T-cell (primary cell): ENCODE data around the gene SH3RF2. TPM values are rescaled to one million over a fixed set of nuclear protein-coding genes. Genes with fewer than 3 reads are reported as not detected.
"Not testable (repeated sequence)": the region's sequence is repeated elsewhere in the genome, so short reads cannot be mapped to it uniquely, and the experiment has no call there.

Experiments
- ATAC-seq, 4 experiments: fragments of 200-7000 bp in 3 of 4; fragments of 150-1000 bp in 1 of 4; cut with Tn5 transposase; replicated peaks in 1 of 4; 1 replicate in 3 of 4; 2 replicates in 1 of 4; pipeline ENCODE4 v1.10.0; 2021; ENCODE audit warnings: moderate library complexity in 3 of 4, mild to moderate bottlenecking in 2 of 4, moderate number of reproducible peaks in 1 of 4
- CTCF ChIA-PET, 2 donors: fragments of 300-600 bp; sonication (Branson Sonifier 250); formaldehyde crosslinking; loops; one replicate each; lab custom pipeline; 2022; ENCODE audit warnings: antibody characterized with exemption in 2 of 2; lab: Charles Lee
- POLR2A ChIA-PET, 2 donors: fragments of 300-600 bp; sonication (Branson Sonifier 250); formaldehyde crosslinking; loops; one replicate each; lab custom pipeline; 2022; ENCODE audit warnings: antibody characterized with exemption in 2 of 2; lab: Charles Lee
- DNase-seq, 35 experiments: peaks; one replicate each; pipeline versions ENCODE4 v3.0.0 to v3.0.0-alpha.2; 2013 to 2023
- H3K27ac ChIP-seq: one replicate; pipeline ENCODE4 v1.5.1; 2013; ENCODE audit warnings: low read length
- H3K27me3 ChIP-seq, 2 experiments: replicated peaks in 1 of 2; 1 replicate in 1 of 2; 2 replicates in 1 of 2; pipeline versions ENCODE4 v1.6.1 to v1.7.0; 2013; ENCODE audit warnings: low read length in 1 of 2, mixed read lengths in 1 of 2; ENCODE audit not compliant: control insufficient read depth in 2 of 2, insufficient read depth in 2 of 2; ENCODE audit errors: extremely low read depth in 1 of 2
- H3K36me3 ChIP-seq, 2 donors: 1 replicate in 1 of 2; 2 replicates in 1 of 2; pipeline versions ENCODE4 v1.6.1 to v1.7.0; 2013; ENCODE audit warnings: low read length in 1 of 2; ENCODE audit not compliant: control insufficient read depth in 2 of 2, insufficient read depth in 1 of 2; ENCODE audit errors: extremely low read depth in 1 of 2
- H3K4me1 ChIP-seq, 2 experiments: 1 replicate in 1 of 2; 2 replicates in 1 of 2; pipeline versions ENCODE4 v1.6.1 to v1.7.0; 2013; ENCODE audit warnings: low read length in 2 of 2, mixed read lengths in 1 of 2; ENCODE audit not compliant: insufficient read depth in 2 of 2, control insufficient read depth in 1 of 2; ENCODE audit errors: extremely low read depth in 1 of 2
- H3K4me3 ChIP-seq, 2 donors: 1 replicate in 1 of 2; 2 replicates in 1 of 2; pipeline versions ENCODE4 v1.5.1 to v1.7.0; 2013; ENCODE audit warnings: mild to moderate bottlenecking in 2 of 2, low read length in 1 of 2, moderate library complexity in 1 of 2; ENCODE audit not compliant: control insufficient read depth in 1 of 2; ENCODE audit errors: extremely low read depth in 1 of 2
- H3K9me3 ChIP-seq: 2 replicates; pipeline ENCODE4 v1.7.0; 2013
- H3K27ac Mint-ChIP-seq, 2 donors: one replicate each; pipeline ENCODE4 v1.8.0; 2020 to 2021; ENCODE audit warnings: mild to moderate bottlenecking in 2 of 2, mixed read lengths in 2 of 2
- H3K27me3 Mint-ChIP-seq, 2 donors: one replicate each; pipeline ENCODE4 v1.8.0; 2021 to 2022; ENCODE audit warnings: mixed read lengths in 2 of 2
- H3K36me3 Mint-ChIP-seq: one replicate; pipeline ENCODE4 v1.8.0; 2021; ENCODE audit warnings: mixed read lengths
- H3K4me1 Mint-ChIP-seq, 3 donors: one replicate each; pipeline ENCODE4 v1.8.0; 2020 to 2022; ENCODE audit warnings: mixed read lengths in 3 of 3, mild to moderate bottlenecking in 1 of 3
- H3K4me3 Mint-ChIP-seq, 3 donors: one replicate each; pipeline ENCODE4 v1.8.0; 2020 to 2022; ENCODE audit warnings: mild to moderate bottlenecking in 3 of 3, mixed read lengths in 3 of 3, moderate library complexity in 3 of 3
- H3K9me3 Mint-ChIP-seq, 3 donors: one replicate each; pipeline ENCODE4 v1.8.0; 2020 to 2022; ENCODE audit warnings: mixed read lengths in 3 of 3
- WGBS: methylation state at CpG from one replicate; pipeline ENCODE4 v1.1.5; 2013; ENCODE audit warnings: missing lambda C conversion rate; ENCODE audit not compliant: insufficient coverage; 5-methylcytosine and 5-hydroxymethylcytosine counted together
- total RNA-seq, 35 experiments: library from RNA in 6 of 35; stranded (reverse) in 6 of 35; fragments of 120-200 nt in 1 of 35; gene quantifications; one replicate each; pipeline versions ENCODE4 v1.2.1 to v1.2.4 and lab custom pipeline; 2013 to 2026

Gene SH3RF2, protein sequence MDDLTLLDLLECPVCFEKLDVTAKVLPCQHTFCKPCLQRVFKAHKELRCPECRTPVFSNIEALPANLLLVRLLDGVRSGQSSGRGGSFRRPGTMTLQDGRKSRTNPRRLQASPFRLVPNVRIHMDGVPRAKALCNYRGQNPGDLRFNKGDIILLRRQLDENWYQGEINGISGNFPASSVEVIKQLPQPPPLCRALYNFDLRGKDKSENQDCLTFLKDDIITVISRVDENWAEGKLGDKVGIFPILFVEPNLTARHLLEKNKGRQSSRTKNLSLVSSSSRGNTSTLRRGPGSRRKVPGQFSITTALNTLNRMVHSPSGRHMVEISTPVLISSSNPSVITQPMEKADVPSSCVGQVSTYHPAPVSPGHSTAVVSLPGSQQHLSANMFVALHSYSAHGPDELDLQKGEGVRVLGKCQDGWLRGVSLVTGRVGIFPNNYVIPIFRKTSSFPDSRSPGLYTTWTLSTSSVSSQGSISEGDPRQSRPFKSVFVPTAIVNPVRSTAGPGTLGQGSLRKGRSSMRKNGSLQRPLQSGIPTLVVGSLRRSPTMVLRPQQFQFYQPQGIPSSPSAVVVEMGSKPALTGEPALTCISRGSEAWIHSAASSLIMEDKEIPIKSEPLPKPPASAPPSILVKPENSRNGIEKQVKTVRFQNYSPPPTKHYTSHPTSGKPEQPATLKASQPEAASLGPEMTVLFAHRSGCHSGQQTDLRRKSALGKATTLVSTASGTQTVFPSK
- under 1 TPM in 4 of 5 donors, not detected in 1; 0.26 to 0.75 (median 0.37) TPM for total RNA-seq
- total RNA-seq (2013), result 0.29 TPM
- 0 to 1.1 (median 0.20) reads per million in 29 experiments for total RNA-seq (lab: John Stamatoyannopoulos, UW)

DNA sequence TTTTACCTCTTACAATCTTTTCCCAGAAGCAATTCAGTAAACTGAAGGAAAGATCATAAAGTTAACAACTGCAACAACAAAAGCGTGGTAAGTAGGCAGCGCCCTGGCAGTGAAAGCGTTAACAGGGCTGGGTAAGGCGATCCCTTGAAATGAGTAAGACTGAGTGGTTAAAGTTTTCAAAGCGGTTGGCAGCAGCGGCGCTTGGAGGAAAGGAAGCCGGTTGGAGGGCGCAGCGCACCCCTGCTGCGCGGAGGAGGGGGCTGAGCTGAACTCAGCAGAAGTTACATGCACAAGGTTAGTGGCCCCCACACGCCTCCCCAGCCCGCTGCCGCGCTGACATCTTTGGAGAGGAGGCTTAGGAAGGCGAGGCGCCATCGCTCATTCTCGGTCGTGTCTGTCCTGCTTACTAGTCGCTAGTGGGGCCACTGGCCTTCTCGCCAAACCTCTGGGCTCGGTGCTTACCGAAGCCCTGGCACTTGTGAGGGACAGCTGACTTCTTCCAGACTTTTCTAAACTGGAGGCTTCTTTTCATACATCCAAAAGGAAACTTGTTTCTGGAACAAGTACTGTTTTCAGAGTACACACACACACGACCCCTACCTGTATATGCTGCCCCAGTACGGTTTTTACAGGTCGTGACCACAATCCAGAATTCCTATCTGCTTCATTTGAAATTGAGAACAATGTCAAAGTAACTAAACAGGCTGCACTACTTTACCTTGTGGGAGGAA is at the start of gene SH3RF2:
SH3RF2 (plus strand) TSS at position 178 of the 731 bp plus-strand sequence. CDS start 1,351 bp downstream, outside the sequence.
- DNase-seq (peak in 5 of 35 experiments; percentile 0 to 3 (median 2)), ATAC-seq (peak in 1 of 4 experiments; percentile 16)
- H3K36me3 ChIP-seq, result no peaks in the 10 kb centered on the region
- peaks cover 0 to 5% of the 10 kb centered on the region in 2 experiments for H3K4me1 ChIP-seq
- no peaks in the 10 kb centered on the region for H3K9me3 Mint-ChIP-seq
- peaks cover 34 to 40% of the 10 kb centered on the region in 2 donors for H3K27me3 Mint-ChIP-seq
- peaks cover 7 to 15% (median 12%) of the 10 kb centered on the region in 3 donors for H3K4me1 Mint-ChIP-seq
- no peak within 1 kb of the TSS for H3K27ac ChIP-seq
- 6% methylated on average over 24 of the region's 28 CpGs for WGBS
- H3K9me3 ChIP-seq, result no peaks in the 10 kb centered on the region
- peak within 1 kb of the TSS; percentile 12 to 62 (median 37) for H3K4me3 Mint-ChIP-seq
- H3K27me3 ChIP-seq, result peaks cover 0 to 16% of the 10 kb centered on the region in 2 experiments
- H3K36me3 Mint-ChIP-seq, result no peaks in the 10 kb centered on the region
- ChIA-PET CTCF (no interaction called here), POLR2A (no interaction called here)
- no peak within 1 kb of the TSS for H3K4me3 ChIP-seq
- no peak within 1 kb of the TSS for H3K27ac Mint-ChIP-seq

DNA sequence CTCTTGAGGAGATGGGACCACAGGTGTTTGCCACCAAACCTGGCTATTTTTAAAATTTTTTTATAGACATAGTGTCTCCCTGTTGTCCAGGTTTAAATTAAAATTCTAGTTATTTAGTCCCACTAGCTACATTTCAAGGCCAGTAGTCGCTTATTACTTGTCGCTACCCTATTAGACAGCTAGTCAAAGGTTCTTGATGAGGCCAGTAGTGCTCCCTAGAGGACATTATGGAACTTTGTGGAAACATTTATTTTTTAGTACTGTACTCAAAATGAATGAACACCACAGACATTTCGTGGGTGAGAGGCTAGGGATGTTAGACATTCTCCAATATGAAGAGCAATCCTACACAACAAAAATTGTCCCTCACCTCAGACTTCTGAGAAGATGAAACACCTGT is 49.2 kb upstream of the SH3RF2 start:
- Mint-ChIP-seq H3K4me1 (no peaks in the 10 kb centered on the region), H3K36me3 (no peaks in the 10 kb centered on the region), H3K27ac (no peak overlapping the region), H3K9me3 (peaks cover 0 to 12% (median 4%) of the 10 kb centered on the region in 3 donors), H3K4me3 (no peak overlapping the region), H3K27me3 (peaks cover 5 to 6% of the 10 kb centered on the region in 2 donors)
- POLR2A ChIA-PET, result no interaction called here
- ATAC-seq, result no peak
- H3K36me3 ChIP-seq, result no peaks in the 10 kb centered on the region
- H3K9me3 ChIP-seq, result no peaks in the 10 kb centered on the region
- CTCF ChIA-PET, result no interaction called here
- DNase-seq, result no peak
- H3K27me3 ChIP-seq, result no peaks in the 10 kb centered on the region
- no peak overlapping the region for H3K27ac ChIP-seq
- no CpG with 5 or more reads among the region's 3 CpGs for whole genome bisulfite sequencing
- H3K4me1 ChIP-seq, result no peaks in the 10 kb centered on the region
- no peak overlapping the region for H3K4me3 ChIP-seq

DNA sequence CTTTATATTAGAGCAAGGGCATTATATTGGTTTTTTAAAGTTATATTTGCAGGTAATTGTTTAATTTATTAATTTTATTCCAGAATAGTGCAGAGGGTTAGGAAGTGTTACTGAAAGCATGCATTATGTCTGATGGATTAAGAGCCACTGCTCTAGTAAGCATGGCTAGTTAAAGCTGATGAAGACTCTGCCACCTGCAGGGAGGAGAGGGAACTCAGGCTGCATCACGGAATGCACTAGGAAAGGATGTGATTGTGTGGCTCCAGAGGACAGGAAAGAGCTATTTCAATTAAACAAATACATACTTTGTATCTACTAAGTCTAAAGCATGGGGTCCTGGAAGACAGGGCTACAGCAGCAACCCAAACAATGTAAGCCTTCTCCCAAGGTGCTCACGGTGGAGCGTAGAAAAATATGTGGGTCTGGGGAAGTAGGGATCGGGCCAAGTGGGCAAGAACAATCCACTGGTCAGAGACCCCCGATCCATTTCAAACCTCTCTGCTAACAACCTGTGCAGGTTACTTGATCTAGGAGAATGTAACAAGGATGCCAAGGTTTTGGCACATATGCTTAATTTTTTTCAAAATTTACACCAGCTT is 48.3 kb upstream of the SH3RF2 start:
- H3K27me3 Mint-ChIP-seq, result peaks cover 7 to 10% of the 10 kb centered on the region in 2 donors
- CTCF ChIA-PET, result no interaction called here

DNA sequence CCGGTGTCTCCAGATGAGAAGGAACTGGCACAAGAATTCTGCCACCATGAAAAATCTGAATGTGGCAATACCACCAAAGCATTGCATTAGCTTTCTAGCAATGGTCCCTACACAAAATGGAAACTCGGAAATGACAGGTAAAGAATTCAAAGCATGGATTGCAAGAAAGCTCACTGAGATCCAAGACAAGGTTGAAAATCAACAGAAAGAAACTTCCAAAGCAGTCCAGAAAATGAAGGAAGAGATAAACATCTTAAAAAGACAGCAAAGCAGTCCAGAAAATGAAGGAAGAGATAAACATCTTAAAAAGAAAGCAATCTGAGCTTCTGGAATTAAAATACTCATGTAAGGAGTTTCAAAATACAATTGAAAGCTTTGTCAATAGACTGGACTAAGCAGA is 46.8 kb upstream of the SH3RF2 start:
- Histone ChIP-seq H3K36me3 (no peaks in the 10 kb centered on the region), H3K9me3 (no peaks in the 10 kb centered on the region), H3K27ac (no peak overlapping the region), H3K27me3 (no peaks in the 10 kb centered on the region), H3K4me1 (no peaks in the 10 kb centered on the region), H3K4me3 (no peak overlapping the region)
- Mint-ChIP-seq H3K9me3 (peaks cover 0 to 14% (median 4%) of the 10 kb centered on the region in 3 donors), H3K27ac (no peak overlapping the region), H3K27me3 (peaks cover 7 to 10% of the 10 kb centered on the region in 2 donors), H3K4me3 (no peak overlapping the region), H3K4me1 (no peaks in the 10 kb centered on the region), H3K36me3 (no peaks in the 10 kb centered on the region)
- no peak for DNase-seq
- no CpG with 5 or more reads among the region's 2 CpGs for WGBS
- ChIA-PET CTCF (no interaction called here), POLR2A (interaction anchor here in 1 of 2 donors (0.6 kb wide), 1 partner anchor 9 kb away, joined by 4 read pairs; no protein-coding TSS in a partner anchor)
- ATAC-seq, result no peak

More for the DNA sequence above, 48.3 kb upstream of the SH3RF2 start:
- peaks cover 0 to 12% (median 4%) of the 10 kb centered on the region in 3 donors for H3K9me3 Mint-ChIP-seq
- H3K4me3 Mint-ChIP-seq, result no peak overlapping the region
- no peaks in the 10 kb centered on the region for H3K36me3 ChIP-seq
- DNase-seq, result no peak
- no peaks in the 10 kb centered on the region for H3K27me3 ChIP-seq
- H3K4me3 ChIP-seq, result no peak overlapping the region
- H3K27ac ChIP-seq, result no peak overlapping the region
- POLR2A ChIA-PET, result no interaction called here
- no CpG with 5 or more reads among the region's 5 CpGs for WGBS
- H3K36me3 Mint-ChIP-seq, result no peaks in the 10 kb centered on the region
- no peaks in the 10 kb centered on the region for H3K4me1 ChIP-seq
- H3K4me1 Mint-ChIP-seq, result no peaks in the 10 kb centered on the region
- no peak for ATAC-seq
- no peaks in the 10 kb centered on the region for H3K9me3 ChIP-seq
- H3K27ac Mint-ChIP-seq, result no peak overlapping the region

DNA sequence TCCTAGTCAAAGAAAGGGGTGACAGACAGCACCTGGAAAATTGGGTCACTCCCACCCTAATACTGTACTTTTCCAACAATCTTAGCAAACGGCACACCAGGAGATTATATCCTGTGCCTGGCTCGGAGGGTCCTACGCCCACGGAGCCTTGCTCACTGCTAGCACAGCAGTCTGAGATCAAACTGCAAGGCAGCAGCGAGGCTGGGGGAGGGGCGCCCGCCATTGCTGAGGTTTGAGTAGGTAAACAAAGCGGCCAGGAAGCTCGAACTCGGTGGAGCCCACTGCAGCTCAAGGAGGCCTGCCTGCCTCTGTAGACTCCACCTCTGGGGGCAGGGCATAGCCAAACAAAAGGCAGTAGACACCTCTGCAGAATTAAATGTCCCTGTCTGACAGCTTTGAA is 45.0 kb upstream of the SH3RF2 start:
- H3K27me3 Mint-ChIP-seq, H3K4me3 Mint-ChIP-seq, H3K4me3 ChIP-seq, H3K27me3 ChIP-seq, POLR2A ChIA-PET, H3K36me3 Mint-ChIP-seq, H3K36me3 ChIP-seq, H3K9me3 ChIP-seq, H3K4me1 ChIP-seq, DNase-seq, H3K27ac Mint-ChIP-seq, H3K27ac ChIP-seq, H3K4me1 Mint-ChIP-seq, CTCF ChIA-PET, ATAC-seq: not testable (repeated sequence)
- 80% methylated on average over 3 of the region's 10 CpGs for WGBS
- peaks cover 0 to 18% (median 4%) of the 10 kb centered on the region in 3 donors for H3K9me3 Mint-ChIP-seq

DNA sequence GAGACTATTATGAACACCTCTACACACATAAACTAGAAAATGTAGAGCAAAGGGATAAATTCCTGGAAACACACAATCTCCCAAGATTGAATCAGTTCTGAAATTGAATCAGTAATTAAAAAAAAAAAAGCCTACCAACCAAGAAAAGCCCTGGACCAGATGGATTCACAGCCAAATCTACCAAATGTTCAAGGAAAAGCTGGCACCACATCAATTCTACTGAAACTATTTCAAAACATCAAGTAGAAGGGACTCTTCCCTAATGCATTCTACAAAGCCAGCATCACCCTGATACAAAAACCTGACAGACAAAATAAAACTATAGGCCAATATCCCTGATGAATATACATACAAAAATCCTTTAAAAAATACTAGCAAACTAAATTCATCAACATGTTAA is 38.2 kb upstream of the SH3RF2 start:
- ChIA-PET POLR2A (no interaction called here), CTCF (no interaction called here)
- H3K4me3 Mint-ChIP-seq, result no peak overlapping the region
- H3K4me3 ChIP-seq, result no peak overlapping the region
- H3K27me3 Mint-ChIP-seq, result peaks cover 0 to 3% of the 10 kb centered on the region in 2 donors
- no peaks in the 10 kb centered on the region for H3K27me3 ChIP-seq
- H3K36me3 ChIP-seq, result no peaks in the 10 kb centered on the region
- no peaks in the 10 kb centered on the region for H3K4me1 Mint-ChIP-seq
- H3K36me3 Mint-ChIP-seq, result no peaks in the 10 kb centered on the region
- DNase-seq, result no peak
- H3K9me3 Mint-ChIP-seq, result peaks cover 5 to 22% (median 9%) of the 10 kb centered on the region in 3 donors
- no peak overlapping the region for H3K27ac ChIP-seq
- H3K4me1 ChIP-seq, result no peaks in the 10 kb centered on the region
- no peak overlapping the region for H3K27ac Mint-ChIP-seq
- no peak for ATAC-seq
- H3K9me3 ChIP-seq, result no peaks in the 10 kb centered on the region
